Effector memory CD4-positive, alpha-beta T cell (primary cell): Measurements from ENCODE around the gene RAD9A.

Experiments
- DNase-seq, 3 donors: peaks; one replicate each; pipeline ENCODE4 v3.0.0-alpha.2; 2020
- H3K27ac ChIP-seq: 2 replicates; pipeline ENCODE4 v1.7.0; 2013; ENCODE audit warnings: mild to moderate bottlenecking, low read length, moderate library complexity; ENCODE audit not compliant: insufficient read depth, poor library complexity, severe bottlenecking
- H3K27me3 ChIP-seq: replicated peaks from 2 replicates; pipeline ENCODE4 v1.7.0; 2013; ENCODE audit warnings: mild to moderate bottlenecking, low read length; ENCODE audit not compliant: insufficient read depth, control insufficient read depth, poor library complexity, severe bottlenecking
- H3K36me3 ChIP-seq: 2 replicates; pipeline ENCODE4 v1.7.0; 2013; ENCODE audit warnings: mild to moderate bottlenecking, low read length, moderate library complexity; ENCODE audit not compliant: control insufficient read depth, insufficient read depth
- H3K4me1 ChIP-seq: 2 replicates; pipeline ENCODE4 v1.7.0; 2013; ENCODE audit warnings: low read length, mild to moderate bottlenecking; ENCODE audit not compliant: control insufficient read depth, insufficient read depth, poor library complexity, severe bottlenecking
- H3K4me3 ChIP-seq: 2 replicates; pipeline ENCODE4 v1.7.0; 2013; ENCODE audit warnings: low read length, low read depth, mild to moderate bottlenecking; ENCODE audit not compliant: insufficient read depth, poor library complexity, severe bottlenecking
- H3K9me3 ChIP-seq: 2 replicates; pipeline ENCODE4 v1.7.0; 2013; ENCODE audit warnings: mild to moderate bottlenecking, low read length, moderate library complexity; ENCODE audit not compliant: control insufficient read depth

RAD9A gene

DNA sequence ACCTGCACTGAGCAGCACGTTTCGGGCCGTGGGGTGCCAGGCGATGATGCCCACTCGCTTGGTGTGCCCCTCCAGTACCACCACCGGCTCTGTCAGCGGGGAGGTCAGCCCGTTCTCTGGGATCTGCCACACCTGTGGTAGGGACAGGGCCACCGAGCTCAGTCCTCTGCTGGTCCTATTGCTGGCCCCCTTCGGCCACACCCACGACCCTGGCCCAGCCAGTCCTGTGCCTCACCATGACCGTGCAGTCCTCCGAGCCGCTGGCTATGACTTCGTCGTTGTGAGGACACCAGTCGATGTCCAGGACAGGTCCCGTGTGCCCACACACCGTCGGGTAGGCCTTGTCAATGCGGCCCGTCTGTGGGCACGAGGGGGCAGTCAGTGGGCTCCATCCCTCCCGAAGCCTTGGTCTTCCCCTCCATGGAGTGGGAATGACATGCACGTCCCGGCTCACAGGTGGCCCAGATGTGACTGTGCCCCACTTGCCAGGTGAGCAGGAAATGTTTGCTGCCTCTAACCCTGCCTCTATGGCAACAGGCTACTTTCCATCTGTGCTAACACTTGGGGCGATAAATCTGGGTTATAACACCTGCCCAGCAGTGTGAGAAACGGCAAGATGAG is 50.1 kb downstream of the RAD9A start:
- no peak for DNase-seq
- Histone ChIP-seq H3K9me3 (no peaks in the 10 kb centered on the region), H3K4me3 (no peak overlapping the region), H3K27me3 (no peaks in the 10 kb centered on the region), H3K27ac (peak overlapping the region; percentile 93), H3K4me1 (peaks cover 60% of the 10 kb centered on the region), H3K36me3 (no peaks in the 10 kb centered on the region)

DNA sequence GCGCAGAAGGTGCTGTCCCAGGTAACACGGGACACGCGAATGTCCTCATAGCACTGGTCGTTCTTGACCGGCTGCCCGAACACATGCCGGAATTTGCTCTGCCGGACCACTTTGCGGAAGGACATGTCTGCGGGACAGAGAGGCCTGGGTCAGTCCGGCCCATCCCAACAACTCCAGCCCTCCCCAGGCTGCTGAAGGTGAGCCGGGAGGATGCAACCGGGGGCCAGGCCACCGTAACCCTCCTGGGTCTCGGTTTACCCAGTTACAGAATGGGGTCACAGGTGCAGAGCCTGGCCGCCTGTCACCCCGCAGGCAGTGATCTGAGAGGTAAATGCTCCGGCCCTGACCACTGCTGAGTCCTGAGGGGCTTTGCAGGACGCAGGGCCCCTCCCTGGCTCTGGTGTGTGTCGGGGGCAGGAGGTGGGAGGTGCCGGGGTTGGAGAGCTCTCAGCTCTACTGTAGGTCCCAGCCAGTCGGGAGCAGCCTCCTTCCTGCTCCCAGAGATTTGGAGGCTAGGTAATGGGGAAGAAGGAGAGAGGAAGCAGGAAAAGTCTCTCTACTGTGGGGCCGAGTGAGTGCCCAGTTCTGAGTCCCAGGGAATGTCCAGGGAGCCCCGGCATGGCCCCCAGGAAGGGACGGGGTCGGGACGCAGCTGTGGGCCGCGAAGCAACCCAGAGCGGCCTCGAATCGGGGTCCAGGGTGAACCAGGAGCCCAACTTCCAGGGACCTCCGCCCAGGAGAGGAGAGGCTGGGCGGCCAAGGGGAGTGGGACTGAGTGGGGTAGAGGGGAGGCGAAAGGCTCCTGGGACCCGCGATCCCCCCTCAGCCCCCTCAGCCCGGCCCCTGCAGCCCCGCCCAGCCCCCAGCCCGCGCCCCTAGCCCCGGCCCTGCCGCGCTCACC is 51.0 kb downstream of the RAD9A start:
- Histone ChIP-seq H3K27me3 (no peaks in the 10 kb centered on the region), H3K9me3 (no peaks in the 10 kb centered on the region), H3K4me3 (no peak overlapping the region), H3K36me3 (no peaks in the 10 kb centered on the region), H3K27ac (peak overlapping the region; percentile 89), H3K4me1 (peaks cover 69% of the 10 kb centered on the region)
- no peak for DNase-seq

DNA sequence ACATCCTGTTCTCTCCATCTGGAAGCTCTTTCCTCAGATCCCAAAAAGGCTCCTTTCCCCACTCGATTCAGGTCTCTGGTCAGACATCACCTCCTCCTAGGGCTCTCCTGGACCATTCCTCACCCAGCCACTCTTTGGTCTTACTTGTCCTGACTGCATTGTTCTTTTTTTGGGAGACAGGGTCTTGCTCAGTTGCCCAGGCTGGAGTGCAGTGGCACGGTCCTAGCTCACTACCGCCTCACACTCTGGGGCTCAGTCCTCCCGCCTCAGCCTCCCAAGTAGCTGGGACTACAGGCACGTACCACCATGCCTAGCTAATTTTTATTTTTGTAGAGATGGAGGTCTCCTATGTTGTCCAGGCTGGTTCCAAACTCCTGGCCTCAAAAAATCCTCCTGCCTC is 53.7 kb downstream of the RAD9A start:
- Histone ChIP-seq H3K27ac (peak overlapping the region; percentile 89), H3K27me3 (no peaks in the 10 kb centered on the region), H3K4me3 (no peak overlapping the region), H3K4me1 (peaks cover 59% of the 10 kb centered on the region), H3K9me3 (no peaks in the 10 kb centered on the region), H3K36me3 (no peaks in the 10 kb centered on the region)
- no peak for DNase-seq
